Pancreas (tissue), 10 donors: ENCODE results near the gene LAMC3. TPM values are rescaled to one million over a fixed set of nuclear protein-coding genes. Genes with fewer than 3 reads are reported as not detected.
A peak's percentile ranks its signal among the peaks of the same experiment; 100 is the strongest.

Experiments used
- ATAC-seq, 4 donors: fragments of 200-7000 bp; cut with Tn5 transposase; one replicate each; pipeline versions ENCODE4 v1.8.0 to v1.9.1; 2020; ENCODE audit warnings: mild to moderate bottlenecking in 4 of 4, moderate library complexity in 4 of 4
- DNase-seq, 6 donors: peaks; one replicate each; pipeline ENCODE4 v3.0.0-alpha.2; 2020
- FAIRE-seq: peaks from 2 replicates; lab custom pipeline; 2012; peaks lifted over from hg19 to GRCh38; lab: Jason Lieb, UNC
- H3K27ac ChIP-seq, 4 donors: fragments of 200-600 bp; sonication (generic); 1 replicate in 3 of 4; 2 replicates in 1 of 4; pipeline versions ENCODE4 v1.5.0 to v1.8.0; 2020
- H3K27me3 ChIP-seq, 4 donors: fragments of 200-600 bp; one replicate each; pipeline ENCODE4 v1.8.0; 2021
- H3K36me3 ChIP-seq, 3 donors: fragments of 200-600 bp; sonication (generic) in 1 of 3; one replicate each; pipeline versions ENCODE4 v1.5.0 to v1.8.0; 2020 to 2021
- H3K4me1 ChIP-seq, 3 donors: fragments of 200-600 bp; one replicate each; pipeline ENCODE4 v1.8.0; 2021
- H3K4me3 ChIP-seq, 4 donors: fragments of 200-600 bp; sonication (generic) in 2 of 4; one replicate each; pipeline versions ENCODE4 v1.5.0 to v1.8.0; 2020 to 2021
- H3K9me3 ChIP-seq, 4 donors: fragments of 200-600 bp; one replicate each; pipeline ENCODE4 v1.8.0; 2021
- WGBS, 2 donors: extraction: QIAGEN DNeasy Blood & Tissue Kit; methylation state at CpG; one replicate each; pipeline ENCODE4 v1.1.7; 2013; 5-methylcytosine and 5-hydroxymethylcytosine counted together
- intact Hi-C, 3 donors: fragments of 100-400 bp; cut with DNase I; formaldehyde crosslinking; loops; one replicate each; pipeline versions ENCODE4 v1.11.1 to v1.14.2; 2022
- polyA plus RNA-seq, 2 donors: library from polyadenylated mRNA; stranded (reverse); fragments of 200-250 nt; gene quantifications; one replicate each; pipeline ENCODE4 v1.2.3, GENCODE V29; 2013
- total RNA-seq, 6 donors: library from RNA; stranded (reverse); fragmentation: NEBNext Ultra II Directional in 4 of 6; extraction: Animal tissue kit (Norgen Biotek cat#: 25700) in 4 of 6; gene quantifications; one replicate each; pipeline versions ENCODE4 v1.2.1 to v1.2.4, GENCODE V29; 2021 to 2023
- TF ChIP-seq, protein P1 (sequence below), 4 donors: fragments of 200-600 bp; sonication (generic) in 3 of 4; IDR thresholded peaks; one replicate each; pipeline versions ENCODE4 v1.5.0 to v1.8.0; 2021; ENCODE audit warnings: antibody characterized with exemption in 4 of 4
- donor health status: healthy with polysubstance abuse.
- donor health status: DM: no; HTN: no; CAD: no; lungs with moderate emphysema.
- donor health status: DM: no; HTN: no; CAD: no.
- donor health status: control.
- donor health status: control.
- donor health status: Bipolar disorder and iron deficiency.
- donor health status: DM: yes; HTN: yes; CAD: no.
- donor health status: DM: no; HTN: no; CAD: no.
- donor health status: DM: no; HTN: no; CAD: no.
- donor health status: DM: yes; HTN: yes; CAD: no.

LAMC3 gene
- total and polyA plus RNA-seq, 8 donors, result 1.1 to 8.9 (median 2.7) TPM

DNA sequence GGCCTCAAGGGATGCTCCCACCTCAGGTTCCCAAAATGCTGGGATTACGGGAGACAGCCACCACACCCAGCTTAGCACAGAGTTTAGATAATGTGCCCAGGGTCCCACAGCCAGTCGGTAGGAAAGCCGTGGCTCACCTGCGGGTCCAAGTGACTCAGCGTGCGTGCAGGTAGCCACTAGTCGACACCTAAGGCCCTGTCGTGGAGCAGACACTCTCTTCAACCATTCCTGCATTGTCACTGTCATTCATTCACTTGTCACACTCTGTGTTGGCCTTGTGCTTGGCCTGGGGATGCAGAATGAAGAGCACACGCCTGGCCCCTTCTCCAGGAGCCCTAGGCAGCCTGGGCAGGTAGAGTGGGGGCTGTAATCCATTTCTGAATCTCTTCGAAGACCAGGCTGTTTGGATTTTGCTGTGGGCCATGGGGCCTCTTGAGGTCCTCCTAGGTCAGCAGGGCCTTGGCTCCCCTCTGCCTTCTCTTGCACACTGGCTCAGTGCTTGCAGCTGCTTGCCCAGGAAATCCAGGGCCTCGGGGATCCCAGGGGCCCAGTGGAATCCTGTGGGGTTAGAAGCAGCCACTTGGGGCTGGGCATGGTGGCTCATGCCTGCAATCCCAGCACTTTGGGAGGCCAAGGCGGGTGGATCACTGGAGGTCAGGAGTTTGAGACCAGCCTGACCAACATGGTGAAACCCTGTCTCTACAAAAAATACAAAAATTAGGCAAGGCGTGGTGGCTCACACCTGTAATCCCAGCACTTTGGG is 81.2 kb downstream of the LAMC3 start:
- WGBS, 2 donors, result 84 to 93% methylated on average over 12 to 13 of the region's 13 CpGs
- ATAC-seq (no peak), FAIRE-seq (no peak), DNase-seq (no peak)
- intact Hi-C loops, result no loop called here
- Histone ChIP-seq H3K36me3 (no peaks in the 10 kb centered on the region), H3K4me1 (no peaks in the 10 kb centered on the region), H3K27me3 (no peaks in the 10 kb centered on the region), H3K4me3 (no peak overlapping the region), H3K9me3 (no peaks in the 10 kb centered on the region), H3K27ac (no peak overlapping the region)
- TF ChIP-seq, protein P1, sequence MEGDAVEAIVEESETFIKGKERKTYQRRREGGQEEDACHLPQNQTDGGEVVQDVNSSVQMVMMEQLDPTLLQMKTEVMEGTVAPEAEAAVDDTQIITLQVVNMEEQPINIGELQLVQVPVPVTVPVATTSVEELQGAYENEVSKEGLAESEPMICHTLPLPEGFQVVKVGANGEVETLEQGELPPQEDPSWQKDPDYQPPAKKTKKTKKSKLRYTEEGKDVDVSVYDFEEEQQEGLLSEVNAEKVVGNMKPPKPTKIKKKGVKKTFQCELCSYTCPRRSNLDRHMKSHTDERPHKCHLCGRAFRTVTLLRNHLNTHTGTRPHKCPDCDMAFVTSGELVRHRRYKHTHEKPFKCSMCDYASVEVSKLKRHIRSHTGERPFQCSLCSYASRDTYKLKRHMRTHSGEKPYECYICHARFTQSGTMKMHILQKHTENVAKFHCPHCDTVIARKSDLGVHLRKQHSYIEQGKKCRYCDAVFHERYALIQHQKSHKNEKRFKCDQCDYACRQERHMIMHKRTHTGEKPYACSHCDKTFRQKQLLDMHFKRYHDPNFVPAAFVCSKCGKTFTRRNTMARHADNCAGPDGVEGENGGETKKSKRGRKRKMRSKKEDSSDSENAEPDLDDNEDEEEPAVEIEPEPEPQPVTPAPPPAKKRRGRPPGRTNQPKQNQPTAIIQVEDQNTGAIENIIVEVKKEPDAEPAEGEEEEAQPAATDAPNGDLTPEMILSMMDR (IDR thresholded peaks at IDR 0.05), result no peak

DNA sequence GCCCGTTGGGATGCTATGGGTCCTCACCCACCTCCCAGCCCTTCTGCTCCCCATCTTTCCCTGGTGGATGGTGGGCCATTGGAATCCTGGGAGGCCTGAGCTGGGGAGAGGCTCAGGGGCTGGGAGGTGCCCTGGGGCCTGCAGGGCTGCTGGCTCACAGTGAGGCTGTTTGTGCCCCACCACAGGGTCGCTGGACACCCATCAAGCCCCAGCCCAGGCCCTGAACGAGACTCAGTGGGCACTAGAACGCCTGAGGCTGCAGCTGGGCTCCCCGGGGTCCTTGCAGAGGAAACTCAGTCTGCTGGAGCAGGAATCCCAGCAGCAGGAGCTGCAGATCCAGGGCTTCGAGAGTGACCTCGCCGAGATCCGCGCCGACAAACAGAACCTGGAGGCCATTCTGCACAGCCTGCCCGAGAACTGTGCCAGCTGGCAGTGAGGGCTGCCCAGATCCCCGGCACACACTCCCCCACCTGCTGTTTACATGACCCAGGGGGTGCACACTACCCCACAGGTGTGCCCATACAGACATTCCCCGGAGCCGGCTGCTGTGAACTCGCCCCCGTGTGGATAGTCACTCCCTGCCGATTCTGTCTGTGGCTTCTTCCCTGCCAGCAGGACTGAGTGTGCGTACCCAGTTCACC is 82.5 kb downstream of the LAMC3 start:
- peak in 2 of 4 donors; percentile 46 to 55 for ATAC-seq

DNA sequence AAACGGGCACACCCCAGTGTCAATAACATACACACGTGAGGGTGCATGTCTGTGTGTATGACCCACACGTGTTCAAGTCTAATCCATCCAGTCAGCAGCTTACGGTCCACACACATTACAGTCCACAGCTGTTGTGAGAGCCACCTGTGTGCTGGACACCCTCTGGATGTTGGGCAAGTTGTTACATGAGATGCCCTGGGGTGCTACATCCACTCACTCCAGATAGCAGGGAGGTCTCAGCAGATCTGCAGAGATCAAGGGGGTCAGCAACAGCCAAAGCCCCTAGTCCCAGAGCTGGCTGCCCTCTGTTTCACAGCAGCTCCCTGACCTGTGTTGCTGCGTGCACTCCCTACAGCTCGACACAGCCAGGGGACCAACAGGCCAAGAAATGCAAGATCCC is 83.1 kb downstream of the LAMC3 start:
- no peak for ATAC-seq
- TF ChIP-seq, protein P1 (IDR thresholded peaks at IDR 0.05), result no peak

More for the DNA sequence above, 82.5 kb downstream of the LAMC3 start:
- Histone ChIP-seq H3K36me3 (no peaks in the 10 kb centered on the region), H3K27me3 (no peaks in the 10 kb centered on the region), H3K4me3 (no peak overlapping the region), H3K4me1 (no peaks in the 10 kb centered on the region), H3K27ac (no peak overlapping the region), H3K9me3 (no peaks in the 10 kb centered on the region)
- 32 to 43% methylated on average over 18 to 19 of the region's 19 CpGs for WGBS, 2 donors
- TF ChIP-seq, protein P1 (IDR thresholded peaks at IDR 0.05), result no peak
- peak in 2 of 6 donors; percentile 17 to 60 for DNase-seq
- intact Hi-C loops, result no loop called here
- no peak for FAIRE-seq

DNA sequence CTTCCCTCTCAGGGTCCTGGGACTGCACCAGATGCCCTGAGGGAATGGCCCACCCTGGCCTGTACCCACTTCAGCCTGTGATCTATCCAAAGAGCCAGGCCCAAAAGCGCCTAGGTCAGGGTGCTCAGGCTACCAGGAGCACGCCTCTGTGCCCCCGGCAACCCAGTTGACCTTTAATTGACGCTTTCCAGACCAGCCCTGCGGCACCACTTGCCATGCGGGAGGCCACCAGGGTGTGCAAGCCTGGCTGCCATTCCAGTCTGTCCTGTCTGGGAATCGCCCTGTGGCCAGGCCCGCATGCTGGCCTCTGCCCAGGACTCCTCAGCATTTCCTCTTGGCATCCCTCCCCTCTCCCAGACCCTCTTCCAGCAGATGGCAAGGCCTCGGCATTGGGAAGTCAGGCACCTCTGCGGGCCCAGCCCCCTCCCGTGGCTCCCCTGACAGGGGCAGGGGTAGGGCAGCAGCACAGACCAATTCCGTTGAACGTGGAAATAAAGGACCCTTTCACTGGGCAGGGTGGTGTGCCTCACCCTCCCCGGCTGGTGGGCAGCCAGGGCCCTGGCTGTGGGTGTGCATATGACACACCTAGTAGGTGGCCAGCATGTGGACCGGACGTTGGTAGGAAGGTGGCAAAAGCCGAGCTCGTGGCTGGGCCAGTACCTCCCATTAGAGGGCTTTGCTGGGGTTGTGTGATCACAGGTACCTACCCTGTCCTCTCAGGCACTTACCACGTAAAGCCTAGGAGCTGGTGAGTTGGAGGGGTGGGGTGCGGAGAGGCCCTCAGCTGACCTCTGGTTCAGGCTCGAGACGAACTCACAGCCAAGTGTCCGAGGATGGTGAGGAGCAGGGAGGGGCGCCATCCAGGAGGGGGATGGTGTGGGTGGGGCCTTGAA is 83.8 kb downstream of the LAMC3 start:
- TF ChIP-seq, protein P1 (IDR thresholded peaks at IDR 0.05), result no peak
- intact Hi-C loops, result no loop called here
- Histone ChIP-seq H3K9me3 (no peaks in the 10 kb centered on the region), H3K27ac (no peak overlapping the region), H3K4me1 (no peaks in the 10 kb centered on the region), H3K36me3 (no peaks in the 10 kb centered on the region), H3K27me3 (no peaks in the 10 kb centered on the region), H3K4me3 (no peak overlapping the region)
- FAIRE-seq (no peak), ATAC-seq (no peak), DNase-seq (no peak)
- WGBS, 2 donors, result 78 to 83% methylated on average over 24 of the region's 24 CpGs

More for the DNA sequence above, 83.1 kb downstream of the LAMC3 start:
- H3K9me3 ChIP-seq, result no peaks in the 10 kb centered on the region
- no peaks in the 10 kb centered on the region for H3K27me3 ChIP-seq
- no peak overlapping the region for H3K27ac ChIP-seq
- no peaks in the 10 kb centered on the region for H3K4me1 ChIP-seq
- WGBS, 2 donors, result 55 to 63% methylated on average over 6 of the region's 6 CpGs
- no peak for DNase-seq
- H3K36me3 ChIP-seq, result no peaks in the 10 kb centered on the region
- intact Hi-C loops, result no loop called here
- no peak overlapping the region for H3K4me3 ChIP-seq
- no peak for FAIRE-seq
